ENCODE data around the gene B4GALNT2.
"Not testable (repeated sequence)": the region's sequence is repeated elsewhere in the genome, so short reads cannot be mapped to it uniquely, and the experiment has no call there.

Gene B4GALNT2

GRCh38 chr17:49122566-49122965, 10.0 kb upstream of the B4GALNT2 start:
- no peak for DNase-seq

- DNase-seq: no peak
Observed at GRCh38 chr17:49123061-49123460, 9.5 kb upstream of the B4GALNT2 start.

- no peak for DNase-seq
Observed at GRCh38 chr17:49125449-49125848, 7.1 kb upstream of the B4GALNT2 start.

GRCh38 chr17:49126183-49126859, 6.2 kb upstream of the B4GALNT2 start:
- not testable (repeated sequence) for DNase-seq

GRCh38 chr17:49129359-49129950, 3.1 kb upstream of the B4GALNT2 start:
- not testable (repeated sequence) for DNase-seq

GRCh38 chr17:49130891-49131290, 1.7 kb upstream of the B4GALNT2 start:
- DNase-seq: no peak

GRCh38 chr17:49132317-49132698, 261 bp upstream of the B4GALNT2 start:
- DNase-seq: no peak

- DNase-seq: no peak
Observed at GRCh38 chr17:49136335-49136734, 3.8 kb downstream of the B4GALNT2 start.

GRCh38 chr17:49145654-49146053, 13.1 kb downstream of the B4GALNT2 start:
- not testable (repeated sequence) for DNase-seq

GRCh38 chr17:49146620-49147306, 14.2 kb downstream of the B4GALNT2 start:
- DNase-seq: no peak

- no peak for DNase-seq
Observed at GRCh38 chr17:49148171-49148570, 15.6 kb downstream of the B4GALNT2 start.

GRCh38 chr17:49151996-49152395, 19.4 kb downstream of the B4GALNT2 start:
- no peak for DNase-seq

- no peak for DNase-seq
Observed at GRCh38 chr17:49156256-49156655, 23.7 kb downstream of the B4GALNT2 start.

GRCh38 chr17:49157784-49158183, 25.2 kb downstream of the B4GALNT2 start:
- no peak for DNase-seq

- no peak for DNase-seq
Observed at GRCh38 chr17:49162866-49163265, 30.3 kb downstream of the B4GALNT2 start.

GRCh38 chr17:49165143-49165542, 32.6 kb downstream of the B4GALNT2 start:
- DNase-seq: no peak

- DNase-seq: no peak
Observed at GRCh38 chr17:49168706-49169105, 36.1 kb downstream of the B4GALNT2 start.

GRCh38 chr17:49170216-49170615, 37.6 kb downstream of the B4GALNT2 start:
- DNase-seq: no peak

GRCh38 chr17:49170711-49171110, 38.1 kb downstream of the B4GALNT2 start:
- not testable (repeated sequence) for DNase-seq

- DNase-seq: not testable (repeated sequence)
Observed at GRCh38 chr17:49175978-49176377, 43.4 kb downstream of the B4GALNT2 start.

GRCh38 chr17:49180303-49180702, 47.7 kb downstream of the B4GALNT2 start:
- DNase-seq: peak; percentile 83

- no peak for DNase-seq
Observed at GRCh38 chr17:49180998-49181635, 48.5 kb downstream of the B4GALNT2 start.

- no peak for DNase-seq
Observed at GRCh38 chr17:49183341-49183740, 50.8 kb downstream of the B4GALNT2 start.

- no peak for DNase-seq
Observed at GRCh38 chr17:49183801-49184200, 51.2 kb downstream of the B4GALNT2 start.
